Hepatocyte (in vitro differentiated cells): ENCODE results near the gene TMBIM4.

Experiments
- CTCF ChIP-seq: fragments of 200-600 bp; sonication (generic); IDR thresholded peaks from 2 replicates; pipeline ENCODE4 v1.5.1; 2016; ENCODE audit warnings: antibody characterized with exemption, mild to moderate bottlenecking; ENCODE audit not compliant: poor library complexity
- EZH2 ChIP-seq: fragments of 200-600 bp; sonication (generic); IDR thresholded peaks from 2 replicates; pipeline ENCODE4 v1.6.1; 2016; ENCODE audit warnings: antibody characterized with exemption, mild to moderate bottlenecking, borderline replicate concordance

- TF ChIP-seq CTCF (no peak), EZH2 (no peak)
Measured at GRCh38 chr12:66187036-66187435, 17.2 kb upstream of the TMBIM4 start.
